HL-60 (cell line): ENCODE measurements around the gene BMPR2.
"Not testable (repeated sequence)": the region's sequence is repeated elsewhere in the genome, so short reads cannot be mapped to it uniquely, and the experiment has no call there.

Experiments used
- DNase-seq, 2 experiments: peaks; one replicate each; pipeline ENCODE4 v3.0.0-alpha.2; 2010 to 2020; ENCODE audit warnings: low read depth in 1 of 2, low spot score in 1 of 2
- H3K27ac ChIP-seq: fragments of 250-450 bp; sonication (Bioruptor Pico); replicated peaks from 2 replicates; pipeline ENCODE4 v1.5.1; 2020; ENCODE audit warnings: mild to moderate bottlenecking, moderate library complexity
- H3K27me3 ChIP-seq: fragments of 250-450 bp; sonication (Bioruptor Pico); 2 replicates; pipeline ENCODE4 v1.5.1; 2021; ENCODE audit warnings: mild to moderate bottlenecking, moderate library complexity; ENCODE audit not compliant: insufficient read depth, poor library complexity, severe bottlenecking
- H3K4me3 ChIP-seq: replicated peaks from 2 replicates; pipeline ENCODE4 v1.5.1; 2011; ENCODE audit warnings: mild to moderate bottlenecking, control low read depth, low read length; ENCODE audit not compliant: insufficient read depth
- CTCF ChIP-seq: IDR thresholded peaks from one replicate; pipeline ENCODE4 v1.5.1; 2011; ENCODE audit warnings: low read length, control low read depth, inconsistent platforms; ENCODE audit not compliant: insufficient read depth
- GABPA ChIP-seq: IDR thresholded peaks from 2 replicates; pipeline ENCODE4 v1.6.1; 2012; ENCODE audit warnings: low read depth
- REST ChIP-seq: IDR thresholded peaks from 2 replicates; pipeline ENCODE4 v1.6.1; 2012; ENCODE audit warnings: low read depth; ENCODE audit not compliant: insufficient replicate concordance
- SPI1 ChIP-seq: IDR thresholded peaks from 2 replicates; pipeline ENCODE4 v1.6.1; 2012; ENCODE audit warnings: low read depth, mild to moderate bottlenecking, borderline replicate concordance

The BMPR2 gene

GRCh38 chr2:202494300-202495229 lies 118.4 kb downstream of the BMPR2 start:
- no peaks in the 10 kb centered on the region for H3K27me3 ChIP-seq
- H3K27ac ChIP-seq, result no peak overlapping the region
- TF ChIP-seq CTCF (no peak), REST (no peak), GABPA (no peak)
- DNase-seq, result no peak
- H3K4me3 ChIP-seq, result no peak overlapping the region

GRCh38 chr2:202495230-202495604 lies 119.1 kb downstream of the BMPR2 start:
- no peak for DNase-seq
- no peak overlapping the region for H3K4me3 ChIP-seq
- TF ChIP-seq SPI1 (no peak), GABPA (no peak), CTCF (no peak)
- H3K27ac ChIP-seq, result no peak overlapping the region
- H3K27me3 ChIP-seq, result no peaks in the 10 kb centered on the region

GRCh38 chr2:202496835-202497472 lies 120.8 kb downstream of the BMPR2 start:
- not testable (repeated sequence) for H3K27me3 ChIP-seq, H3K4me3 ChIP-seq, DNase-seq, H3K27ac ChIP-seq

GRCh38 chr2:202497473-202497866 lies 121.3 kb downstream of the BMPR2 start:
- H3K27me3 ChIP-seq, DNase-seq, H3K27ac ChIP-seq, H3K4me3 ChIP-seq: not testable (repeated sequence)

GRCh38 chr2:202499841-202500240 lies 123.7 kb downstream of the BMPR2 start:
- H3K27me3 ChIP-seq, DNase-seq, H3K4me3 ChIP-seq, H3K27ac ChIP-seq: not testable (repeated sequence)

- not testable (repeated sequence) for H3K27ac ChIP-seq, DNase-seq, H3K27me3 ChIP-seq, H3K4me3 ChIP-seq
Measured at GRCh38 chr2:202503276-202503675, 127.1 kb downstream of the BMPR2 start.
